GOT3 (cell line): Measurements from ENCODE around the gene ZNF502.
"Not testable (repeated sequence)": the region's sequence is repeated elsewhere in the genome, so short reads cannot be mapped to it uniquely, and the experiment has no call there.

Experiments
- DNase-seq: peaks from one replicate; lab custom pipeline; 2025; ENCODE audit warnings: mixed read lengths; lab: John Stamatoyannopoulos, UW

Gene ZNF502

DNA sequence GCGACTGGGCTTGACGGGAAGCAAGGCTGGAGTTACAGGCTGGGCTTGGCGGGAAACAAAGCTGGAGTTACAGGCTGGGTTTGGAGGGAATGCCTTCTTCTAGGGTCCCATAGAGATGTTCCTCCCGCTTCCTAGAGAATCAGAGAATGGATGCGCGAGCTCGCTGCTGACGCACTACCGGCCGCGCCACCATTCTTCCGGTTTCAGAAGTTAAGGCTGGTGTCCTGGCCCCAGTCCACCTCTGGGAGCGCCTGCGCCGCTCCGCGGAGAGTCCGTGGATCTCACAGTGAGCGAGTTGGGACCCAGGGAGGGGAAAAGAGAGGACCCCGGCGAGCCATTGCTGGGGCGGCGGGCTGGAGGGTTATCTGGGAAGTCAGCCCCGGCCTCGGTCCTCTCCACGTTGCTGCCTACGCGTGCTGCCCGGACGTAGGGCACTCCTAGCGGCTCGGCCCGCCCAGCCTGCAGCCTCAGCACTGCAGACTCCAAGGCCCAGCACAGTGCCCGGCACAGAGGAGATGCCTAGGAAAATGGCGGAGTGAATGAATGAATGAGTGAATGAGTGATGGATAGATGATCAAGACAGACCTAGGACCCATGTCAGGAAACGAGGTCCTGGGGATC lies at the start of gene ZNF502:
TSS of gene ZNF502 (plus strand) at position 206 of the 621 bp plus-strand sequence. CDS start 7,602 bp downstream, outside the sequence.
- DNase-seq: peak; percentile 19

GRCh38 chr3:44665173-44665572 lies 47.3 kb upstream of the ZNF502 start:
- DNase-seq: no peak

DNA sequence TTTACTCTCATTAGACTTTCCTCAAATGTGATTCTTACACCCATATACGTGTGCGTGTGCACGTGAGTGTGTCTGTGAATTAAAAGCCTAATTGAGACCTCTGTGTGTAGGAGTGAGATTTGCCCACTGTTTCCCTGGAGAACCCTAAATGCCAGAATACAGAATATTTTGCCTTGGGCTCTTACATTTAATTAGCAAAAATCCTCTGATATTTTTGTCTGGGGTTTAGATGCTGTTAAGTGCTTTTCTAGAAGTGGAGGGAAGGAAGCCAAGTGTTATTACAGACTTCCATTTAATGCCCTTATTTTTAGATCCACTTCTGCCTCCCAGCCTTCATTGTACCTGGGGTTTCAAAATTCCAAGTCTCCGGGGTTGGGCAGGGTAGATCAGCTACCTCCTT lies 46.1 kb upstream of the ZNF502 start:
- DNase-seq: no peak

GRCh38 chr3:44669760-44670159 lies 42.7 kb upstream of the ZNF502 start:
- no peak for DNase-seq

DNA sequence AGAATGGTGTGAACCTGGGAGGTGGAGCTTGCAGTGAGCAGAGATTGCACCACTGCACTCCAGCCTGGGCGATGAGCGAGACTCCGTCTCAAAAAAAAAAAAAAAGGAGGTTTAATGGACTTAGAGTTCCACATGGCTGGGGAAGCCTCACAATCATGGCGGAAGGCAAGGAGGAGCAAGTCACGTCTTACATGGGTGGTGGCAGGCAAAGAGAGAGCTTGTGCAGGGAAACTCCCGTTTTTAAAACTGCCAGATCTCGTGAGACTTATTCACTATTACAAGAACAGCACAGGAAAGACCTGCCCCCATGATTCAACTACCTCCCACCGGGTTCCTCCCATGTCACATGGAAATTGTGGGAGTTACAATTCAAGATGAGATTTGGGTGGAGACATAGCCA lies 39.0 kb upstream of the ZNF502 start:
- DNase-seq: not testable (repeated sequence)

DNA sequence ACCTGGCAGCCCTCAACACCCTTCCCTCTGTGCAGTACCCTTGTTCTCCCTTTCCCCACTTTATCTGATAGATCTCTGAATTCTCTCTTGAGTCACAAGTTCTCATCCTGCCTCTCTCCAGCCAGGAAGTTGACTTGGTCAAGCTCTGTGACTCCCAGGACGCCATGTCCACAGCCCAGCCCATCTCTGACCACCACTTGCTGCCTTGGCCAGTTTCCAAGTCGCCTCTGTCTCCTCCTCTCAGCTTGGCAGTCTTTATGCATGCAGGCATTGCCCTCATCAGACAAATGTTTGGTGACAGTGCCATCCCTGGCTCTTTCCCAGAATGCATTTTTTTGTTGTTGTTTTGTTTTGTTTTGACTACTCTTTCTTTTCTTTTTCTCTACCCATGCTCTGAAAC lies 38.2 kb upstream of the ZNF502 start:
- no peak for DNase-seq

GRCh38 chr3:44678480-44679116 lies 33.9 kb upstream of the ZNF502 start:
- DNase-seq: no peak

DNA sequence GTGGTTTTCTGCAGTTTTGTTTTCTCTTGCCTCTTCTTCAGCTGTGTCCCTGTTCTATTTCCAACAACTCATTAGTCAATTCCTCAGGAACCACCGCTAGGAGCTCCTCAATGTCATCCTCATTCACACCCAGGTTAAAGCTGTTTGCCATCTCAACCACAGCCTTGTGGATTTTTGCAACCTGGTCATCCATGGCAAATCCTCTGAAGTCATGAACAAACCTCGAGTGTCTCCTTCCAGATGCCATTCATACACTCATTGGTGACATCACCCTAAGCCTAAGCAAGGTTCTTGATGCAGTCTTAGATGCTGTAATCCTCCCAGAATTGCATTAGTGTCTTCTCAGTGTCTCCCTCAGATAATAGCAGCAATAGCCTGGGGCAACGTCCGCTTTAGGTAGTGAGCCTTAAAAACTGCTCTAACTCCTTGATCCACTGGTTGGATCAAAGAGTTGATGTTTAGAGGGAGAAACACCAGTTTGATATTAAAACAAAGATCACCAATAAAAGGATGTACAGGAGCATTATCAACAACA lies 31.5 kb upstream of the ZNF502 start:
- DNase-seq: no peak

DNA sequence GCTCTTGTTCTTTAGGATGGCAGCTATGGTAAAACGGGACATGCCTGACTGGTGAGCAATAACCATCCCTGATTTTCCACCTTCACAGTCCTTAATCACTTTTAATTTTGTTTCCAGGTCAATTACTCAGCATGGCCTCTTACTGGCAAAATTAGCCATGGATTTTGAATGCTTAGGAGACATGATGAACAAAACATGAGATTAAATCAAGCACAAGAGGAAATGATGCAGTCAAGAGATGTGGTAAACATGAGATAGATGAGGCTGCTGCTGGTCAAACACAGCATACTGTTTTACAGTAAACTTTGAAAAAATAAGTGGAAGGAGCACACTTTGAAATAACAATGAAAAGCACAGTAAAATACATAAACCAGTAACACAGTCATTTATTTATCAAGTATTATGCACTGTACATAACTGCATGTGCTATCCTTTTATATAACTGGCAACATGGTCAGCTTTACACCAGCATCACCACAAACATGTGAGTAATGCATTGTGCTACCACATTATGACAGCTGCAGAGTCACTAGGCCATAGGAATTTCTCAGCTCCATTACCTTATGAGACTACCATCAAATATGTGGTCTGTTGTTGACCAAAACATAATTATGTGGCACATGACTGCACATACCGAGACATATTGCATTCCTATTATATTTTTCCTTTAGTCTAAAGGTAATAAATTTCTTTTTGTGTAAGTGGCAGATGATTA lies 30.1 kb upstream of the ZNF502 start:
- DNase-seq: no peak

DNA sequence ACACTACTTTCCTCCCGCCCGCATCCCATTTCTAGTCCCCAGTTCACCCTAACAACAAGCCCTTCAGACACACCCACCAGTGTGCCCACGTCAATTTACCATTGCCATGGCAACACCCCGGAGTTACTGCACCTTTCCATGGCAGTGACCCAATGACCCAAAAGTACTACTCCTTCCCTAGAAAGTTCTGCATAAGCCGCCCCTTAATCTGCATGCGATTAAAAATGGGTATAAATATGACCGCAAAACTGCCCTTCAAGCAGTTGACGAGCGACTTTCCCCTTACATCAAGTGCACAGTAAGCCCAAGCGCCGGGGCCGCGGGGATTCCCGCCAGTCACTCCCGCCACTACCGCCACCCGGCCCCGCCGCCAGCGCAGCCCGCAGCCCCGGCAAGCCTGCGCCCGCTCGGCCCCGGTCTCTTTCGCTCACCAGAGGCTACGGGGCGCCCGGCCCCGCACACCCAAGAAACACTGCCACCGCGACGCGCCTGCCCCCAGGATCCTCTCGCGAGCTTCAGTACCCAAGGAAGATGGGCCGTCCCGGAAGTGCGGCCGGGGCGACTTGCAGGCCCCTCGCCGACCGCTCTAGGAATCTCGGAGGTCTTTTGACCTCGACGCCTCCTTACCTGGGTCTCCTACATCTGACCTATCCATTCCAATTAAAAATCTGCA lies 27.2 kb upstream of the ZNF502 start:
- DNase-seq: peak; percentile 8

DNA sequence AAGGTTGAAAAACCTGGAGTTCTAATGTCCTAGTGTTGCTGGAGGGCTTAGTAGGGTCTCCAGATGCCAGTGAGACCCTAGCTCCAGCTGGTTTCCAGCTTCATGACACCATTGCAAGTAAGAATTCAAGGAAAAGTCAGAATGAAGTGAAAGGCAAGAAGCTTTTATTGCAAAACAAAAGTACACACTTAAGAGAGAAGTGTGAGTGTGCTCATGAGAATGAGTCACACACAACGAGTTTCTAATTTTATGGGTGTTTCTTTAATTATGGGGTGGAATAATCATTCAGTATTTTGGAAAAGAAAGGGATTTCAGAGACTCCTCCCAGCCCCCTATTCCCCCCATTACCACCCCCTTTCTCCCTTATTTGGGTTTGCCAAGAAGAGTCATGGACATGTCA lies 24.6 kb upstream of the ZNF502 start:
- no peak for DNase-seq

DNA sequence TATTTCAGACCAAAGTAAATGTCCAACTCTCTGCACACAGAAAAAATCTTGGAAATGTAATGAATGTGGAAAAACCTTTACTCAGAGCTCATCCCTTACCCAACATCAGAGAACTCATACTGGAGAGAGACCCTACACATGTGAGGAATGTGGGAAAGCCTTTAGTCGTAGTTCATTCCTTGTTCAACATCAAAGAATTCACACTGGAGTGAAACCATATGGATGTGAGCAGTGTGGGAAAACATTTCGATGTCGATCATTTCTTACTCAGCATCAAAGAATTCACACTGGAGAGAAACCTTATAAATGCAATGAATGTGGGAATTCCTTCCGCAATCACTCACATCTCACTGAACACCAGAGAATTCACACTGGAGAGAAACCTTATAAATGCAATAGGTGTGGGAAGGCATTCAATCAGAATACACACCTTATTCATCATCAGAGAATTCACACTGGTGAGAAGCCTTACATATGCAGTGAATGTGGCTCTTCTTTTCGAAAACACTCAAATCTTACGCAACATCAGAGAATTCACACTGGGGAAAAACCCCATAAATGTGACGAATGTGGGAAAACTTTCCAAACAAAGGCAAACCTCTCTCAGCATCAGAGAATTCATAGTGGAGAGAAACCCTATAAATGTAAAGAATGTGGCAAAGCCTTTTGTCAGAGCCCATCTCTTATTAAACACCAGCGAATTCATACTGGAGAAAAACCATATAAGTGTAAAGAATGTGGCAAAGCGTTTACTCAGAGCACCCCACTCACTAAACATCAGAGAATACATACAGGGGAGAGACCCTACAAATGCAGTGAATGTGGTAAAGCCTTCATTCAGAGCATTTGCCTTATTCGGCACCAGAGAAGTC lies 9.0 kb downstream of the ZNF502 start:
- no peak for DNase-seq

GRCh38 chr3:44722103-44722401 lies 9.6 kb downstream of the ZNF502 start:
- no peak for DNase-seq

DNA sequence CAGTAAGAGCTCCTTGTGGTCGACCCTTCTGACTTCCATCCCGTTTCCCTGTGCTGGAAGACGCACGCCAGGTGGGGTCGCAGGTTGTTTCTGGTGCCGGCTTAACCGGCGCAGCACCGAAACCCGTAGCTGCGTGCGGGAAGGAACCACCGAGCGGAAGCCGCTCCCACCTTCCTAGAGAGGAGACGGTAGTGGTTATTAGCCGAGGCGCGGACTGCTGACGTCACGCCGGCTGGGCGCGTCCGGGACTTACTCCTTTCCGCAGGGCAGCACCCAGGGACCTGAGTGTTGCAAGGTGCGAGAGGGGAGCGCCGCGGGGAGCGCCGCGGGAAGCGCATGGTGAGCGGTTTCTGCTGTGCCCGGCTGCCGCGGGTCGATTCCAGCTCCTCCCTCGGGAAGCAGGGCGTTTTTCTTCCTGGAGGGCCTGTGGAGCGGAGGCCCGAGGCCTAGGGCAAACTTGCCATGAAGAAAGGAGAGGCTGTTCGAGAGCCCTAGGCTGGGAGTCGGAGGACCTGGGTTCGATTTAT lies 17.0 kb downstream of the ZNF502 start, which contains the start of gene ZNF501:
TSS of gene ZNF501 (plus strand) at position 252 of the 527 bp plus-strand sequence. CDS start 4,787 bp downstream, outside the sequence.
- DNase-seq: peak; percentile 46

DNA sequence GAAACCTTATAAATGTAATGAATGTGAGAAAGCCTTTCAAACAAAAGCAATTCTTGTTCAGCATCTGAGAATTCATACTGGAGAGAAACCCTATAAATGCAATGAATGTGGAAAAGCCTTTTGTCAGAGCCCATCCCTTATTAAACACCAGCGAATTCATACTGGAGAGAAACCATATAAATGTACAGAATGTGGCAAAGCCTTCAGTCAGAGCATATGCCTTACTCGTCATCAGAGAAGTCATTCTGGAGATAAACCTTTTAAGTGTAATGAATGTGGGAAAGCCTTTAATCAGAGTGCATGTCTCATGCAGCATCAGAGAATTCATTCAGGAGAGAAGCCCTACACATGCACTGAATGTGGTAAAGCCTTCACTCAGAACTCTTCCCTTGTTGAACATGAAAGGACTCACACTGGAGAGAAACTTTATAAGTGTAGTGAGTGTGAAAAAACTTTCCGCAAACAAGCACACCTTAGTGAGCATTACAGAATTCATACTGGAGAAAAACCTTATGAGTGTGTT lies 22.2 kb downstream of the ZNF502 start:
- DNase-seq: no peak

DNA sequence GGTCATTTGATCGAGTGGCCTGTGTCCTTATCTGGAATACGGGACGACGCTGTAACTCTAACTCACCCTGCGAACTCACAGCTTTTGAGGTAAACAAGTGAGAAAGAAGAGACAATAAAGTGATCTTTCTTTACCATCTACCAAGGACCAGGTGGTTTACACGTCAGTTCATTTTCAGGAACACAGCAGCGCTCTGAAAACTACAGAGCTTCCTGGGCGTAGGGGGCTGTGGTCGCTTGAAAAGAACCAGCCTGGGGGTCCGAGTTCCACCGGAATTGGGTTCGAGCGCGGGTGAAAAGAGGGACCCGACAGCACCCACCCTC lies 48.6 kb downstream of the ZNF502 start:
- DNase-seq: no peak

DNA sequence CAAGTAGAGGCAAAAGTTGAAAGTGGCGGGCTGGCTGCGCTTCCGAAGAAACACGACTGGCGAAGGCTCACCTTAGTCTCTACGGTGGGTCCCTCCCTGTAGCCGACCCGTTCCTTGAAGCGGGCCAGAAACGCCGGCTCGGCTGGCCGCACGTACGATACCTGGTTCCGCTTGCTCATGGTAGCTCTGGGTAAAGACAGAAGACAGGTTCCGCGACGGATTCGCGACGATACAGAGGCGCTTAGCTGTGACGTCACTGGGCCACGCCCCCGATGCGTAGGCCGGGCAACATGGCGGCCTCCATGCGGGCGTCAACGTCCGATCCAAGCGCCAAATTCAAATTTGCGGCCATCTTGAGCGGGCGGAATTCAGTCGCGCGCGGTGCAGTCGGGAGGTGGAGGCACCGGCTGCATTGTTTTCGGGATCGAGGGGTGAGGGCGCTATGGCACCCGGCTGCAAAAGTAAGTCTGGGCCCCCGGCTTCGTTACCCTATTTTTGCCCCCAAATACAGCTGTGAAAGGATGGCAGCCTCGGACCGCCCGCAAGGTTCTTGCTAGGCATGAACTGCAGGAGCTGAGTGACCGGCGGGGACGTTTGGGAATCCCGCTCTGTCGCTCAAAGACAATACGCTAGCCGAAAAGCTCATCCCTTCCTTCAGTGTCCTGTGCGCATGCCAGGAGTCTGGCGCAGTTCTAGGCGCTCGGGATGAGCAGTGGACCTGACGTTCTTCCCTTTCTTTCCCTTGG lies 49.1 kb downstream of the ZNF502 start, which contains the start of the genes KIAA1143 and KIF15:
TSS of gene KIAA1143 (minus strand) at position 196 of the 746 bp plus-strand sequence. CDS start at position 179, 17 bp downstream.
TSS of gene KIF15 (plus strand) at position 371 of the 746 bp plus-strand sequence. CDS start at position 443, 72 bp downstream.
- DNase-seq: peak; percentile 77

- DNase-seq: no peak
Observed at GRCh38 chr3:44762170-44762677, 49.8 kb downstream of the ZNF502 start.

DNA sequence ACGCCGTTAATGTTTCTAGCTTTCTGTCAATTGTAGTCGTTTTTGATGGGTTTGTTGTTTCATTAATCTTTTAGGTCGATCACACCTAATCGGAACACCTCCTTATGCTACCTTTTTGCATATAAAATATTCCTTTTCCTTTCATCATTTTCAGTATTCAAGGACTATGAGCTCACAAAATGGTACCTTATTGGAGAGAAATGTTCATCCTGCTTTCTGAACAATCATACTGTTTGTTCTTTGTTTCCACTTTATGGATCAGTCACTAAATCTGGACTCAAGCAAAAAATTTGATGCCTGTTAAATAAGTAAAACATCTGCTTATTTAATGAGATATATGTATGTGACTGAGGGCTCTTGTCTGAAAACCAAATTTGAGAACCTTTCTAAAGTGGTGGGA lies 50.2 kb downstream of the ZNF502 start:
- no peak for DNase-seq

GRCh38 chr3:44764248-44764647 lies 51.8 kb downstream of the ZNF502 start:
- no peak for DNase-seq
